OCI-LY1 (cell line): Measurements from ENCODE around the gene TINAGL1.

Experiments
- H2AFZ ChIP-seq: fragments of 200-600 bp; sonication (generic), shearing (Covaris generic); 2 replicates; pipeline ENCODE4 v1.6.0; 2014; ENCODE audit warnings: antibody characterized with exemption, mild to moderate bottlenecking, low read length
- H3F3A ChIP-seq: fragments of 200-600 bp; sonication (generic), shearing (Covaris generic); 2 replicates; pipeline ENCODE4 v1.6.0; 2014; ENCODE audit warnings: mild to moderate bottlenecking, antibody characterized with exemption, low read length, moderate library complexity; ENCODE audit not compliant: insufficient read depth
- H3K27ac ChIP-seq: fragments of 200-600 bp; sonication (generic); 2 replicates; pipeline ENCODE4 v1.5.1; 2014; ENCODE audit warnings: low read length, mixed run types, mild to moderate bottlenecking, low read depth; ENCODE audit not compliant: poor library complexity, severe bottlenecking
- H3K27me3 ChIP-seq: fragments of 200-600 bp; sonication (generic); 2 replicates; pipeline ENCODE4 v1.6.0; 2014; ENCODE audit warnings: antibody characterized with exemption, mild to moderate bottlenecking, low read length, moderate library complexity; ENCODE audit not compliant: insufficient read depth
- H3K36me3 ChIP-seq: fragments of 200-600 bp; sonication (generic); 2 replicates; pipeline ENCODE4 v1.6.1; 2014; ENCODE audit warnings: mild to moderate bottlenecking, antibody characterized with exemption, low read length, moderate library complexity, mixed read lengths; ENCODE audit not compliant: insufficient read depth
- H3K4me1 ChIP-seq: fragments of 200-600 bp; sonication (generic); 2 replicates; pipeline ENCODE4 v1.5.1; 2014; ENCODE audit warnings: mild to moderate bottlenecking, low read length, moderate library complexity; ENCODE audit not compliant: insufficient read depth, severe bottlenecking
- H3K4me2 ChIP-seq: fragments of 200-600 bp; sonication (generic), shearing (Covaris generic); 2 replicates; pipeline ENCODE4 v1.6.1; 2014; ENCODE audit warnings: low read length
- H3K4me3 ChIP-seq: fragments of 200-600 bp; sonication (generic); 2 replicates; pipeline ENCODE4 v1.5.1; 2014; ENCODE audit warnings: low read length, low read depth, mild to moderate bottlenecking, mixed read lengths; ENCODE audit not compliant: poor library complexity, severe bottlenecking
- H3K79me2 ChIP-seq: fragments of 200-600 bp; shearing (Covaris generic); 2 replicates; pipeline ENCODE4 v1.6.1; 2016; ENCODE audit warnings: mixed run types, low read length, mixed read lengths; ENCODE audit not compliant: insufficient read depth
- H3K9ac ChIP-seq: fragments of 200-600 bp; sonication (generic), shearing (Covaris generic); 2 replicates; pipeline ENCODE4 v1.6.1; 2014; ENCODE audit warnings: mild to moderate bottlenecking, low read length, mixed read lengths
- H3K9me2 ChIP-seq: fragments of 200-600 bp; sonication (generic), shearing (Covaris generic); 2 replicates; pipeline ENCODE4 v1.6.1; 2014; ENCODE audit warnings: low read depth, mild to moderate bottlenecking, low read length, mixed read lengths
- H3K9me3 ChIP-seq: fragments of 200-600 bp; shearing (Covaris generic); 2 replicates; pipeline ENCODE4 v1.6.1; 2014; ENCODE audit warnings: low read length, mixed read lengths
- H4K20me1 ChIP-seq: fragments of 200-600 bp; sonication (generic), shearing (Covaris generic); 2 replicates; pipeline ENCODE4 v1.6.0; 2016; ENCODE audit warnings: mild to moderate bottlenecking, low read length; ENCODE audit not compliant: insufficient read depth
- EZH2 ChIP-seq: fragments of 200-600 bp; sonication (generic), shearing (Covaris generic); IDR thresholded peaks from 2 replicates; pipeline ENCODE4 v1.8.0; 2017; ENCODE audit warnings: borderline replicate concordance, mixed run types, mild to moderate bottlenecking, antibody characterized with exemption, low read length, moderate library complexity, mixed read lengths
- TF ChIP-seq, protein P1 (sequence below): fragments of 200-600 bp; sonication (generic), shearing (Covaris generic); IDR thresholded peaks from 2 replicates; pipeline ENCODE4 v1.5.1; 2017; ENCODE audit warnings: mild to moderate bottlenecking, antibody characterized with exemption, low read length, moderate library complexity, mixed read lengths

The TINAGL1 gene

GRCh38 chr1:31600641-31601040, 24.3 kb downstream of the TINAGL1 start:
- Histone ChIP-seq H3K9ac (no peak overlapping the region), H3K36me3 (no peaks in the 10 kb centered on the region), H4K20me1 (no peaks in the 10 kb centered on the region), H3K9me3 (no peaks in the 10 kb centered on the region), H3K27me3 (no peaks in the 10 kb centered on the region; the same call in 1 of the 2 replicates), H2AFZ (no peak overlapping the region), H3K27ac (no peak overlapping the region), H3F3A (no peaks in the 10 kb centered on the region), H3K4me2 (no peak overlapping the region), H3K4me1 (no peaks in the 10 kb centered on the region), H3K9me2 (no peaks in the 10 kb centered on the region), H3K79me2 (no peaks in the 10 kb centered on the region), H3K4me3 (no peak overlapping the region)
- TF ChIP-seq, protein P1, sequence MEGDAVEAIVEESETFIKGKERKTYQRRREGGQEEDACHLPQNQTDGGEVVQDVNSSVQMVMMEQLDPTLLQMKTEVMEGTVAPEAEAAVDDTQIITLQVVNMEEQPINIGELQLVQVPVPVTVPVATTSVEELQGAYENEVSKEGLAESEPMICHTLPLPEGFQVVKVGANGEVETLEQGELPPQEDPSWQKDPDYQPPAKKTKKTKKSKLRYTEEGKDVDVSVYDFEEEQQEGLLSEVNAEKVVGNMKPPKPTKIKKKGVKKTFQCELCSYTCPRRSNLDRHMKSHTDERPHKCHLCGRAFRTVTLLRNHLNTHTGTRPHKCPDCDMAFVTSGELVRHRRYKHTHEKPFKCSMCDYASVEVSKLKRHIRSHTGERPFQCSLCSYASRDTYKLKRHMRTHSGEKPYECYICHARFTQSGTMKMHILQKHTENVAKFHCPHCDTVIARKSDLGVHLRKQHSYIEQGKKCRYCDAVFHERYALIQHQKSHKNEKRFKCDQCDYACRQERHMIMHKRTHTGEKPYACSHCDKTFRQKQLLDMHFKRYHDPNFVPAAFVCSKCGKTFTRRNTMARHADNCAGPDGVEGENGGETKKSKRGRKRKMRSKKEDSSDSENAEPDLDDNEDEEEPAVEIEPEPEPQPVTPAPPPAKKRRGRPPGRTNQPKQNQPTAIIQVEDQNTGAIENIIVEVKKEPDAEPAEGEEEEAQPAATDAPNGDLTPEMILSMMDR: no peak
- no peak for TF ChIP-seq EZH2

DNA sequence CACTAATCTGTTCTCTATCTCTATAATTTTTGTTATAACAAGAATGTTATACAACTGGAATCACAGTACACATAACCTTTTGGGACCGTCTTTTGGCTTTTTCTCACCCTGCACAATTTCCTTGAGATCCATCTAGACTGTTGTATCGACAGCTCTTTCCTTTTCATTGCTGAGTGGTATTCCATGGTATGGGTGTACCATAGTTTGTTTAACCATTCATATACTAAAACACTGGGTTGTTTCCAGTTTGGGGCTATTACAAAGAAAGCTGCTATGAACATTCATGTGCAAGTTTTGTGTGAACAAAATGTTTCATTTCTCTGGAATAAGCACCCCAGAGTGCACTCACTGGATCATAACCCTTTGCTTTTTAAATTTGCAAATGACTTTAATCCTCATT, 25.8 kb downstream of the TINAGL1 start:
- Histone ChIP-seq H3K27me3 (no peaks in the 10 kb centered on the region; the same call in 1 of the 2 replicates), H3K4me2 (no peak overlapping the region), H3K9me3 (no peaks in the 10 kb centered on the region), H3K27ac (no peak overlapping the region), H3F3A (no peaks in the 10 kb centered on the region), H2AFZ (no peak overlapping the region), H3K4me1 (no peaks in the 10 kb centered on the region), H4K20me1 (no peaks in the 10 kb centered on the region), H3K79me2 (no peaks in the 10 kb centered on the region), H3K4me3 (no peak overlapping the region), H3K9me2 (no peaks in the 10 kb centered on the region), H3K9ac (no peak overlapping the region), H3K36me3 (no peaks in the 10 kb centered on the region)
- TF ChIP-seq, protein P1: no peak
- TF ChIP-seq EZH2: no peak

DNA sequence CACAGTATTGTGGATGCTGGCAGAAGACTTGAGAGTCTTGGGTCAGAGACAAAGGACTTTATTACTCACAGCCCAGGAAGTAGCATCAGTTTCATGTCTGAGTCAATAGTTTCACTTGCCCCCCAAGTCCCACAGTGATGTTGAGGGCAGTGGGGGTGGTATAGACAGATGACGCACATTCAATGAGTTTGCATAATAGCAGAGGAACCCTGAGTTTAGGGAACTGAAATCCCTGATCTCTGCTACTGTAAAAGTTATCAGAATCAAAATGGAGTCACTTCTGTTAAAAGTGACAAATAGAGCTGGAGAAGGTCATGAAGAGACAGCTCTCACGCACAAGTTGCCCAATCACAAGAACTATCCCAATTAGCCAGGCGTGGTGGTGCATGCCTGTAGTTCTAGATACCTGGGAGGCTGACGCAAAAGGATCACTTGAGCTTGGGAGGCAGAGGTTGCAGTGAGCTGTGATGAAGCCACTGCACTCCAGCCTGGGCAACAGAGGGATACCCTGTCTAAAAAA, 29.7 kb downstream of the TINAGL1 start:
- H3K27ac ChIP-seq: no peak overlapping the region
- H3K9me2 ChIP-seq: no peaks in the 10 kb centered on the region
- no peak overlapping the region for H3K4me3 ChIP-seq
- H3K4me2 ChIP-seq: no peak overlapping the region
- no peak overlapping the region for H2AFZ ChIP-seq
- H3F3A ChIP-seq: no peaks in the 10 kb centered on the region
- no peak overlapping the region for H3K9ac ChIP-seq
- TF ChIP-seq, protein P1: no peak
- TF ChIP-seq EZH2: no peak
- no peaks in the 10 kb centered on the region for H3K79me2 ChIP-seq
- no peaks in the 10 kb centered on the region for H3K4me1 ChIP-seq
- H4K20me1 ChIP-seq: no peaks in the 10 kb centered on the region
- peaks cover 5% of the 10 kb centered on the region; the same call in 1 of the 2 replicates for H3K27me3 ChIP-seq
- no peaks in the 10 kb centered on the region for H3K9me3 ChIP-seq
- no peaks in the 10 kb centered on the region for H3K36me3 ChIP-seq
